22Rv1 (cell line): ENCODE data around the gene CLASP1.

Source experiments
- CTCF ChIP-seq: fragments of 450-650 bp; IDR thresholded peaks from 2 replicates; pipeline ENCODE4 v1.5.1; 2017; ENCODE audit warnings: mild to moderate bottlenecking
- ZFX ChIP-seq: fragments of 450-650 bp; IDR thresholded peaks from 2 replicates; pipeline ENCODE4 v1.6.1; 2017; ENCODE audit warnings: antibody characterized with exemption, borderline replicate concordance

GRCh38 chr2:121576263-121576662 lies 73.0 kb downstream of the CLASP1 start:
- TF ChIP-seq CTCF (no peak), ZFX (no peak)
